Stimulated activated naive B cell treated with anti-CD40 and anti-IgM and Interleukin-4, amounts not matched to agents 10 μg/mL and 1 μg/mL and 100 μg/mL, for 72 hours (primary cell): Measurements from ENCODE around the gene NCKAP1.
"Not testable (repeated sequence)": the region's sequence is repeated elsewhere in the genome, so short reads cannot be mapped to it uniquely, and the experiment has no call there.

Source experiments
- ATAC-seq, 2 donors: fragments of 150-1000 bp; cut with Tn5 transposase; replicated peaks; 2 replicates each; pipeline ENCODE4 v1.10.0; 2021; ENCODE audit warnings: moderate library complexity in 1 of 2
- DNase-seq: peaks from one replicate; pipeline ENCODE4 v3.0.0; 2021
- H3K27ac Mint-ChIP-seq: one replicate; pipeline ENCODE4 v1.8.0; 2022; ENCODE audit warnings: mild to moderate bottlenecking, mixed read lengths
- H3K27me3 Mint-ChIP-seq, 2 donors: one replicate each; pipeline ENCODE4 v1.8.0; 2022; ENCODE audit warnings: mixed read lengths in 2 of 2
- H3K36me3 Mint-ChIP-seq, 2 donors: one replicate each; pipeline ENCODE4 v1.8.0; 2022; ENCODE audit warnings: mixed read lengths in 2 of 2, mild to moderate bottlenecking in 1 of 2
- H3K4me1 Mint-ChIP-seq, 2 donors: one replicate each; pipeline ENCODE4 v1.8.0; 2022; ENCODE audit warnings: mixed read lengths in 2 of 2, mild to moderate bottlenecking in 1 of 2
- H3K4me3 Mint-ChIP-seq, 2 donors: one replicate each; pipeline ENCODE4 v1.8.0; 2022; ENCODE audit warnings: mild to moderate bottlenecking in 2 of 2, mixed read lengths in 2 of 2, moderate library complexity in 1 of 2
- H3K9me3 Mint-ChIP-seq, 2 donors: one replicate each; pipeline ENCODE4 v1.8.0; 2022; ENCODE audit warnings: mixed read lengths in 2 of 2, mild to moderate bottlenecking in 1 of 2

The NCKAP1 gene

DNA sequence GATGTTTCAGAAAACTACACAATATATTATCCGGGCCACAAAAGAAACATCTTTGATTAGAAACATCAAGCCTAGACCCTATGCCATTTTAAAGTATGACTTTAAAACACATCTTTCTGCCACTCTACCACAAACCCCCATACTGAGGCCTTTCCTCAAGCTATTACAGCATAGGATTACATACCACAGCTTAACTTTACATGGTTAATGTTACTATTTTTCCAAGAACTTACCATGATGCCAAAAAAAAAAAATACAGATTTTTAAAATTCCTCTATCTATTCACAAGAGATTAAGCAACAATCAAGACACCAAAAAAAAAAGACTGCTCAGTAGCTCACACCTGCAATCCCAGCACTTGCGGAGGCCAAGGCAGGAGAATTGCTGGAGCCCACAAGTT is 9.0 kb downstream of the NCKAP1 start:
- H3K27me3 Mint-ChIP-seq = peaks cover 57 to 62% of the 10 kb centered on the region in 2 donors
- ATAC-seq (no peak), DNase-seq (no peak)
- no peaks in the 10 kb centered on the region for H3K4me1 Mint-ChIP-seq
- no peak overlapping the region for H3K4me3 Mint-ChIP-seq
- no peak overlapping the region for H3K27ac Mint-ChIP-seq
- H3K9me3 Mint-ChIP-seq = no peaks in the 10 kb centered on the region
- H3K36me3 Mint-ChIP-seq = no peaks in the 10 kb centered on the region

GRCh38 chr2:183028108-183028507 is 10.1 kb downstream of the NCKAP1 start:
- Mint-ChIP-seq H3K36me3 (no peaks in the 10 kb centered on the region), H3K9me3 (no peaks in the 10 kb centered on the region), H3K4me1 (no peaks in the 10 kb centered on the region), H3K27me3 (peaks cover 51 to 57% of the 10 kb centered on the region in 2 donors), H3K27ac (no peak overlapping the region), H3K4me3 (no peak overlapping the region)
- ATAC-seq (no peak), DNase-seq (no peak)

GRCh38 chr2:183027443-183027842 is 10.8 kb downstream of the NCKAP1 start:
- Mint-ChIP-seq H3K4me3 (no peak overlapping the region), H3K9me3 (no peaks in the 10 kb centered on the region), H3K27ac (no peak overlapping the region), H3K27me3 (peaks cover 49 to 51% of the 10 kb centered on the region in 2 donors), H3K4me1 (no peaks in the 10 kb centered on the region), H3K36me3 (no peaks in the 10 kb centered on the region)
- DNase-seq = no peak
- ATAC-seq = no peak

DNA sequence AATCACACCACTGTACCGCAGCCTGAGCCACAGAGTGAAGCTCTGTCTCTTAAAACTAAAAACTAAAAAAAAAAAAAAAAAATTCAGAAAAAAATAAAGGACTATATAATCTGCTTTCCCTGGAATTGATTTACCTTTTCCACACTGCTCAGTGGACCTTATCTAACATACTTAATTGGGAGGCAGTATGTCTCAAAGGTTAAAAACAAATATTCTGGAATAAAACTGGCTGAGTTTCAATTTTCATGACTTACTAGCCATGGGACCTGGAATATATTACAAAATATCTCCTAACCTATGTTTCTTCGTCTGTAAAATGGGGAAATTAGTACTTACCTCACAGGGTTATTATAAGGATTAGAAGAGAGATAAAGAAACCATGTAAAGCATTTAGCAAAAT is 11.8 kb downstream of the NCKAP1 start:
- ATAC-seq (no peak), DNase-seq (no peak)
- H3K27ac Mint-ChIP-seq = no peak overlapping the region
- H3K27me3 Mint-ChIP-seq = peaks cover 47 to 48% of the 10 kb centered on the region in 2 donors
- H3K4me1 Mint-ChIP-seq = no peaks in the 10 kb centered on the region
- H3K4me3 Mint-ChIP-seq = no peak overlapping the region
- peaks cover 0 to 1% of the 10 kb centered on the region in 2 donors for H3K9me3 Mint-ChIP-seq
- H3K36me3 Mint-ChIP-seq = no peaks in the 10 kb centered on the region

GRCh38 chr2:183025993-183026392 is 12.3 kb downstream of the NCKAP1 start:
- no peak for DNase-seq
- no peak overlapping the region for H3K27ac Mint-ChIP-seq
- H3K36me3 Mint-ChIP-seq = no peaks in the 10 kb centered on the region
- H3K4me3 Mint-ChIP-seq = no peak overlapping the region
- ATAC-seq = no peak
- no peaks in the 10 kb centered on the region for H3K4me1 Mint-ChIP-seq
- peaks cover 0 to 2% of the 10 kb centered on the region in 2 donors for H3K9me3 Mint-ChIP-seq
- H3K27me3 Mint-ChIP-seq = peaks cover 49 to 51% of the 10 kb centered on the region in 2 donors

GRCh38 chr2:183024339-183025095 is 13.7 kb downstream of the NCKAP1 start:
- H3K27me3 Mint-ChIP-seq = peaks cover 40 to 47% of the 10 kb centered on the region in 2 donors
- ATAC-seq (no peak), DNase-seq (no peak)
- no peak overlapping the region for H3K4me3 Mint-ChIP-seq
- peaks cover 0 to 2% of the 10 kb centered on the region in 2 donors for H3K9me3 Mint-ChIP-seq
- no peaks in the 10 kb centered on the region for H3K4me1 Mint-ChIP-seq
- no peak overlapping the region for H3K27ac Mint-ChIP-seq
- no peaks in the 10 kb centered on the region for H3K36me3 Mint-ChIP-seq

DNA sequence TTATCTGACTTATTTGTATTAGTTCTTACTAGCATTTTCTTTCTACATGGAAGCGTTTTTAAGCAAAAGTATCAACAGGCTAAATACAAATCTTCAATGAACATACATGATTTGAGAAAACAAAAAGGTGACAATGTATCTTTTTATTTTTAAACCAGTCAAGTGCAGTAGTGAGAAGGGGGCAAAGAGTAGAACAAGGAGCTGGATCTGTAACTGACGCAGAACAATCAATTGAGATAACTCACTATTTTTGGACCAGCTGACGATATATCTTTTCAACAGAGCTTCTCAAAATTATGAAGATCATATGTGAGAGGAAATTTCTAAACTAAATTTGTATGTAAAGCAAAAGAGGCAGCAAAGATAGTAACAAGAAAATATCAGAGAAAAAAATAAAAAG is 15.5 kb downstream of the NCKAP1 start:
- H3K4me1 Mint-ChIP-seq = no peaks in the 10 kb centered on the region
- H3K36me3 Mint-ChIP-seq = no peaks in the 10 kb centered on the region
- H3K9me3 Mint-ChIP-seq = peaks cover 0 to 2% of the 10 kb centered on the region in 2 donors
- H3K4me3 Mint-ChIP-seq = no peak overlapping the region
- no peak for DNase-seq
- no peak for ATAC-seq
- peaks cover 34 to 46% of the 10 kb centered on the region in 2 donors for H3K27me3 Mint-ChIP-seq
- H3K27ac Mint-ChIP-seq = no peak overlapping the region

DNA sequence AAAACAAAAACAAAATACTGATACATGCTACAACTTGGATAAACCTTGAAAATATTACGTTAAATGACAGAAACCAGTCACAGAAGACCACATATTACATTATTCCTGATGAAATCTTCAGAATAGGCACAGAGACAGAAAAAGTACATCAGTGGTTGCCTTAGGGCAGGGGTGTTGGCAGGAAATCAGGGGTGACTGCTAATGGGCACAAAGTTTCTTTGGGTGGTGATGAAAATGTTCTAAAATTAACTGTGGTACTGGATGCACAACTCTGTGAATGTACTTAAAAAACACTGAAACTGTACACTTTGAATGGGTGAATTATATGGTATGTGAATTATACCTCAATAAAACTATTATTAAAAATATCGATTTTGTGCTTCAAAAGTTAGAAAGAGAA is 16.6 kb downstream of the NCKAP1 start:
- DNase-seq (no peak), ATAC-seq (no peak)
- peaks cover 33 to 47% of the 10 kb centered on the region in 2 donors for H3K27me3 Mint-ChIP-seq
- peaks cover 0 to 2% of the 10 kb centered on the region in 2 donors for H3K9me3 Mint-ChIP-seq
- no peak overlapping the region for H3K27ac Mint-ChIP-seq
- no peaks in the 10 kb centered on the region for H3K36me3 Mint-ChIP-seq
- H3K4me1 Mint-ChIP-seq = no peaks in the 10 kb centered on the region
- H3K4me3 Mint-ChIP-seq = no peak overlapping the region

DNA sequence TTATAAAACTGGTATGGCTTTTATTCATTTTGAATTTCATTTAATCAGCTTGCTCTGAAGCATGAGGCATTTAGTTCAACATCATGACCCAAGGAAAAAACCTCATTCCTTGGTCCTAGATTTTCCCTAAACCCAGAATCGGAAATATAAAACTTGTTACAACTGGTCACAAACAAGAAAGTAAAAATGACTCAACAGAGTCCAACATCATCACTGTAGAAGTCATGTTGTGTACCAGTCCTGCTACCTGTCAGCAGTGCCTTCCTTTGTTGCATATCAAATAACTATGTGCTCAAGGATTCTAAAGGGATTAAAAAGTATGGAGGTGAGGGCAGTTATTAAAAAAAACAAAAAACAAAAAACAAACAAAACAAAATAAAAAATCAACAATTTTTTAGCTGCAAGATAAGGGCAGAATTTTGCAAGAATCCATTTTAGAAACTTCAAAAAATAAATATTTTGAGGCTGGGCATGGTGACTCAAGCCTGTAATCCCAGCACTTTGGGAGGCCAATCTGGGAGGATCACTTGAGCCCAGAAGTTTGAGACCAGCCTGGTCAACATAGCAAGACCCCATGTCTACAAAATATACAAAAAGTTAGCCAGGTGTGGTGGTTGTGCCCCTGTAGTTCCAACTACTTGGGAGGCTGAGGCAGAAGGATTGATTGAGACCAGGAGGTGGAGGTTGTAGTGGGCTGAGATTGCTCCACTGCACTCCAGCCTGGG is 18.4 kb downstream of the NCKAP1 start:
- DNase-seq (no peak), ATAC-seq (no peak)
- Mint-ChIP-seq H3K9me3 (peaks cover 0 to 2% of the 10 kb centered on the region in 2 donors), H3K27me3 (peaks cover 38 to 54% of the 10 kb centered on the region in 2 donors), H3K36me3 (no peaks in the 10 kb centered on the region), H3K4me3 (no peak overlapping the region), H3K27ac (no peak overlapping the region), H3K4me1 (no peaks in the 10 kb centered on the region)

DNA sequence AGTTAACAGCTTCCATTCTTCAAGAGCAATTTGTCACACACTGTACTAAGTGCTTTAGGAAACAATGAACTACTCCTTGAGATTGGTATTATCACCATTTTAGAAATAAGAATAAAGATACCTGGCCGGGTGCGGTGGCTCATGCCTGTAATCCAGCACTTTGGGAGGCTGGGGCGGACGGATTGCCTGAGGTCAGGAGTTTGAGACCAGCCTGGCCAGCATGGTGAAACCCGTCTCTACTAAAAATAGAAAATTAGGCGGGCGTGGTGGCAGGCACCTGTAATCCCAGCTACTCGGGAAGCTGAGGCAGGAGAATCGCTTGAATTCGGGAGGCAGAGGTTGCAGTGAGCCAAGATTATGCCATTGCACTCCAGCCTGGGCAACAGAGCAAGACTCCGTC is 20.4 kb downstream of the NCKAP1 start:
- not testable (repeated sequence) for H3K9me3 Mint-ChIP-seq

DNA sequence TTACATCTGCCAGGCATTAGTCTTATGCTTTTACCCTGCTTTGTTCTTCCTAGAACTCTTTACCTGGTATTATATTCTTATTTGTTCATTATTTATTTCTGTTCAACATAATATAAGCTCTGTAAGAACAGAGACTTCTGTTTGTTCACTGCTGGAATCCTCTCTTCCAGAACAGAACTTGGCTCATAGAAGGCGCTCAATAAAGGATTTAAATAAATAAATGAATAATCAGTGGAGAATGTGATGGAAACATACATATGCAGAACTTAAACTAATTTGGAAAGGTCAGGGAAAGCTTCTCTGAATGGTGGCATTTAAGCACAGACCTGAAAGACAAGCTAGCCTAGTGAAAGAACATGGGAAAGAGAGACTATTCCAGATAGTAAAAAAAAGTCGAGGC is 24.3 kb downstream of the NCKAP1 start:
- no peak overlapping the region for H3K27ac Mint-ChIP-seq

More for the DNA sequence above, 20.4 kb downstream of the NCKAP1 start:
- H3K36me3 Mint-ChIP-seq, ATAC-seq, DNase-seq, H3K4me3 Mint-ChIP-seq, H3K27ac Mint-ChIP-seq, H3K4me1 Mint-ChIP-seq: not testable (repeated sequence)
- peaks cover 52 to 68% of the 10 kb centered on the region in 2 donors for H3K27me3 Mint-ChIP-seq

DNA sequence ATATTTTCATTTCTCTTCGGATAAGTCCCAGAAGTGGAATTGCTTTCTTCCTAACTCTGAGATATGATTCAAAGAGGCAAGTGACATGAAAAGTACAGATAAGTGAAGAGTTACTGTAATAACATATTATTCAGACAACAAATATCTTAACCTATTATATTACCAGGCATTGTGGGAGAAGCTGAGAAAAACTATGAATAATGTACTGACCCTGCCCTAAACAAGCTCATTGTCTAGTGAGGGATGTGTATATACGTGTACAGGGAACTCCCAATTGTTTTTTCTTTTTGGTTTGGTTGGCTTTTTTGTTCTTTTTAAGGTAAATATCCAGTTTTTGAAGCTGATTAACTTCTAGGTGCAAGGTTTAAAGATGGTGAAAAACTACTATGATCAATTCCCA is 26.5 kb downstream of the NCKAP1 start:
- Mint-ChIP-seq H3K9me3 (no peaks in the 10 kb centered on the region), H3K27ac (no peak overlapping the region), H3K4me3 (no peak overlapping the region), H3K27me3 (peaks cover 47 to 58% of the 10 kb centered on the region in 2 donors), H3K4me1 (no peaks in the 10 kb centered on the region), H3K36me3 (no peaks in the 10 kb centered on the region)
- ATAC-seq (no peak), DNase-seq (no peak)

More for the DNA sequence above, 24.3 kb downstream of the NCKAP1 start:
- Mint-ChIP-seq H3K36me3 (no peaks in the 10 kb centered on the region), H3K4me3 (no peak overlapping the region), H3K27me3 (peaks cover 50 to 67% of the 10 kb centered on the region in 2 donors), H3K4me1 (no peaks in the 10 kb centered on the region), H3K9me3 (no peaks in the 10 kb centered on the region)
- no peak for DNase-seq
- no peak for ATAC-seq

DNA sequence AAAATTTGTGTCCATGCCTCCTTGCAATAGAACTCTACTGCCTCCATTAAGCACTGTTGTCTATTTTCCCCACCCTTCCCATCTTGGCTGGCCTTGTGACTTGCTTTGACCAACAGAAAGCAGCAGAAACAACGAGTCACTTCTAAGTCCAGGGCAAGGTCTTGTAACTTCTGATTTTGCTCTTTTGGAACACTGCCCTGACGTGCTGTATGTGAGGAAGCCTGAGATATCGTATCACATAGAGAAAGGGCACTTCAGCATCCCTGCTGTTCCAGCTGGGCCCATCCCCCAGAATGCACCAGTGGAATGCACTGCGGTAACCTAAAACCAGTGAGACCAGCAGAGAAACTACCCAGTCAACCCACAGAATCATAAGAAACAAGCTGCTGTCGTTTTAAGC is 28.1 kb downstream of the NCKAP1 start:
- Mint-ChIP-seq H3K27ac (no peak overlapping the region), H3K9me3 (no peaks in the 10 kb centered on the region), H3K4me3 (no peak overlapping the region), H3K27me3 (peaks cover 41 to 49% of the 10 kb centered on the region in 2 donors), H3K36me3 (no peaks in the 10 kb centered on the region), H3K4me1 (no peaks in the 10 kb centered on the region)
- DNase-seq (no peak), ATAC-seq (no peak)

DNA sequence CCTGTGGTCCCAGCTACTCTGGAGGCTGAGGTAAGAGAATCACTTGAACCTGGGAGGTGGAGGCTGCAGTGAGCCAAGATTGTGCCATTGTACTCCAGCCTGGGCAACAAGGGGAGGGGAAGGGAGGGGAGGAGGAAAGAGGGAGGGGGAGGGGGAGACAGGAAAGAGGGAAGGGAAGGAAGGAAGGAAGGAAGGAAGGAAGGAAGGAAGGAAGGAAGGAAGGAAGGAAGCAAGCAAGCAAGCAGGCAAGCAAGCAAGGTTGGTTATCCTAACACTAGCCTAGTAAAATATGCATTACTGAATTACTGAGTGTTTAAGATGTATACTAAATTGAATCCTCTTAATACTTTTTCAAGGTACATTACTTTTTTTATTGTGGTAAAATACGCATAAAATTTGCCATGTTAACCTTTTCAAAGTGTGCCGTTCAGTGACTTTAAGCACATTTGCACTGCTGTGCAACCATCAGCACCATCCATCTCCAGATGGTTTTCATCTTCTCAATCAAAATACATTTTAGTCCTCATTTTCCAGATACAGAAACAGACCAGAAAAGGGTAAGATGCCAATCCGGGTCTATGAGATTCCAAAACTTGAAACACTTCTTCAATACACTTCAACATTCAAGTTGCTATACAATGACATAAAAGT is 28.9 kb downstream of the NCKAP1 start:
- H3K4me1 Mint-ChIP-seq = no peaks in the 10 kb centered on the region
- no peaks in the 10 kb centered on the region for H3K36me3 Mint-ChIP-seq
- DNase-seq (no peak), ATAC-seq (no peak)
- H3K27me3 Mint-ChIP-seq = peaks cover 35 to 44% of the 10 kb centered on the region in 2 donors
- H3K4me3 Mint-ChIP-seq = no peak overlapping the region
- no peaks in the 10 kb centered on the region for H3K9me3 Mint-ChIP-seq
- no peak overlapping the region for H3K27ac Mint-ChIP-seq
